ENCODE results near the gene RAB11B. TPM values are rescaled to one million over a fixed set of nuclear protein-coding genes. Genes with fewer than 3 reads are reported as not detected.
"Not testable (repeated sequence)": the region's sequence is repeated elsewhere in the genome, so short reads cannot be mapped to it uniquely, and the experiment has no call there.

Gene RAB11B
- total and polyA plus RNA-seq, 2 experiments from 2014 or later = 10.4 to 84.9 TPM

DNA sequence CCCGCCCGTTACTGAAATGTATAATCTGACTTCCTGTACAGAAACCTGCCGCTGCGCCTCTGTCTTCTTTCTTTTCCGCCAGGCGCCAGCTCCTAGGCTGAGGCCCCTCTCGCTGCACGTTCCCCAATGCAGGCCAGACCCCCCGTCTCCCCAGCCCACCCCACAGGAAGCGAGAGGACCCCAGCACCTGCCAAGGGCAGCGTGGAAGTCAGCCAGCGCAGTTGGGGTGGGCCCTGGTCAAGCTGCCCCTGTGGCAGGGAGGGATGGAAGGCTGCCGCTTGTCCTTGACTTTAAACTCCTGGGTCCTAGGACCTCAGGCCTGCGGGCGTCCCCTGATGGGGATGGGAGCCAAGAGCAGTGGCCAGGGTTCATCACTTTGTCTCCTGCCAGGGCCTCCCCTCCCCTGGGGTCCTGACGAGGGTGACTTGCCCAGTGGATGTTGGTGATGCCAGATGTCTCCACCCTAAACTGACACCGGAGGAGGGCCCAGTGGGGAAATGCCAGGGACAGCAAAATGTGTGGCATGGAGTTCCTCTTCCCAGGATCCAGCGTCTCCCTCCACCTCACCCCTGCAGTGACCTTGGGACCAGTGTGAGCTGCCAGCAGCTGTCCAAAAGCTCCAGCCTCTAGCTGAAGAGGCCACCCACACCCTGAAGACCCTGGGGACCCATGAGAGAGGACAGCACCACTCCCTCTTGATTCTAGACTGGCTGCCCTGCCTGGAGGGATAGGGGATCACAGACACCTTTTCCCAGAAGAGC is 14.4 kb downstream of the RAB11B start:
- H3K9me2 ChIP-seq (ENCODE audit: insufficient read depth) = no peaks in the 10 kb centered on the region
- WGBS, 2 experiments (ENCODE audit: low coverage in 1 of 2, low lambda C conversion rate in 2 of 2, missing lambda C conversion rate in 2 of 2) = 93 to 95% methylated on average over 7 to 18 of the region's 18 CpGs
- H4K20me1 ChIP-seq (ENCODE audit: insufficient read depth) = no peaks in the 10 kb centered on the region
- in situ Hi-C loops (cut with MboI) = no loop called here
- TF ChIP-seq EZH2 (IDR thresholded peaks at IDR 0.05; ENCODE audit: insufficient read depth, poor library complexity, severe bottlenecking) (no peak), EZH2phosphoT487 (IDR thresholded peaks at IDR 0.05; ENCODE audit: insufficient read depth, low read depth) (no peak)
- no peak overlapping the region for H3K9ac ChIP-seq
- H3K4me3 ChIP-seq = no peak overlapping the region
- H2AFZ ChIP-seq = no peak overlapping the region
- H3F3A ChIP-seq (ENCODE audit: insufficient read depth) = no peaks in the 10 kb centered on the region
- H3K27ac ChIP-seq = no peak overlapping the region
- H3K4me1 ChIP-seq (ENCODE audit: insufficient read depth) = no peaks in the 10 kb centered on the region
- no peak for DNase-seq
- H3K27me3 ChIP-seq (replicated peaks; ENCODE audit: insufficient read depth) = no peaks in the 10 kb centered on the region
- H3K4me2 ChIP-seq (ENCODE audit: unreplicated experiment) = no peak overlapping the region
- H3K79me2 ChIP-seq (ENCODE audit: insufficient read depth) = peaks cover 11% of the 10 kb centered on the region; the same call in 1 of the 2 replicates
- no peaks in the 10 kb centered on the region for H3K9me3 ChIP-seq (ENCODE audit: low read depth)
- H3K36me3 ChIP-seq (ENCODE audit: low read depth) = no peaks in the 10 kb centered on the region

DNA sequence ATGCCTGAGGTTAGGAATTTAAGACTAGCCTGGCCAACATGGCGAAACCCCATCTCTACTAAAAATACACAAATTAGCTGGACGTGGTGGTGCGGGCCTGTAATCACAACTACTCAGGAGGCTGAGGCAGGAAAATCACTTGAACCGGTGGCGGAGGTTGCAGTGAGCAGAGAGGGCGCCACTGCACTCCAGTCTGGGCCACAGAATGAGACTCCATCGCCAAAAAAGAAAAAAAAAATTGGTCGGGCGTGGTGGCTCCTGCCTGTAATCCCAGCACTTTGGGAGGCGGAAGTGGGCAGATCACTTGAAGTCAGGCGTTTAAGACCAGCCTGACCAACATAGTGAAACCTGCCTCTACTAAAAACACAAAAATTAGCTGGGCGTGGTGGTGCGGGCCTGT is 20.6 kb downstream of the RAB11B start:
- H3K4me1 ChIP-seq (ENCODE audit: insufficient read depth); H3K4me3 ChIP-seq; H3K9me2 ChIP-seq (ENCODE audit: insufficient read depth); H3K36me3 ChIP-seq (ENCODE audit: low read depth); in situ Hi-C loops (cut with MboI); H3K4me2 ChIP-seq (ENCODE audit: unreplicated experiment); H3K27me3 ChIP-seq (replicated peaks; ENCODE audit: insufficient read depth); H3F3A ChIP-seq (ENCODE audit: insufficient read depth); H3K79me2 ChIP-seq (ENCODE audit: insufficient read depth); H3K9me3 ChIP-seq (ENCODE audit: low read depth); H2AFZ ChIP-seq; H3K27ac ChIP-seq; H4K20me1 ChIP-seq (ENCODE audit: insufficient read depth); DNase-seq; H3K9ac ChIP-seq: not testable (repeated sequence)
- WGBS, 2 experiments (ENCODE audit: low coverage in 1 of 2, low lambda C conversion rate in 2 of 2, missing lambda C conversion rate in 2 of 2) = 87 to 88% methylated on average over 13 of the region's 13 CpGs

DNA sequence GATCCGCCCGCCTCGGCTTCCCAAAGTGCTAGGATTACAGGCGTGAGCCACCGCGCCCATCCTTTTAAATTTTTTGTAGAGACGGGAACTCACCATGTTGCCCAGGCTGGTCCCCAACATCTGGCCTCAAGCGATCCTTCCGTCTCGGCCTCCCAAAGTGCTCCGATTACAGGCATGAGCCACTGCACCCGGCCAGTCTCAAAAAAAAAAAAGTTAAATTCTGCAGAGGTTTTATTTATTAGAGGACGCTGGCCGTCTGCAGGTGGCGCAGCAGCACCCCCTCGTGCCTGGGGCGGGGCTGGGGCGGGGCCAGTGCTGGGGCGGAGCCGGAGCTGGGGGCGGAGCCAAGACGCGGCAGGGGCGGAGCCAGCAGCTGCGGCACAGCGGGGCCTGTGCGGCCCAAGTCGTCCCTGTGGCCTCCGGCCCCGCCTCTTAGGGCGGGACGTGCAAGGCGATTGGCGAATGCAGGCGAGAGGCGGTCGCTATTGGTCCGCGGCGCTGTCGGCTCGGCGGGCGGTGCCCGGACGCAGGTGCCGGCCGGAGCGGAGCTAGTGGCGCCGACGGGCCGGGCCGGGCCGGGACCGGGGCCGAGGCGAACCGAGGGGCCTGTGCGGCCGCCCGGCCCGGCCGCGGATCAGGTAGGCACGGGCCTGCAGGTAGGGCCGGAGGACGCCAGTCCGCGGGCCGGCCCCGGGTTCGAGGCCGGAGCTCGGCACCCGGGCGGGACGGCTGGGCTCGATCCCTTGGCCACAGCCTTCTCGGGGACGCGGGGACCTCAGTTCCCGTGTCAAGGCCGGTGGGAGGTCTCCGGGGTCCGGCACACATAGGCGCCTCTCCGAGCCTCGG is 22.8 kb downstream of the RAB11B start, which contains the start of gene MARCHF2:
TSS of gene MARCHF2 (plus strand) at position 523 of the 846 bp plus-strand sequence. CDS start 8,536 bp downstream, outside the sequence.
- in situ Hi-C loops (cut with MboI) = no loop called here
- Histone ChIP-seq H3K9me2 (ENCODE audit: insufficient read depth) (no peaks in the 10 kb centered on the region), H3K36me3 (ENCODE audit: low read depth) (no peaks in the 10 kb centered on the region), H3K27me3 (replicated peaks; ENCODE audit: insufficient read depth) (no peaks in the 10 kb centered on the region), H3F3A (ENCODE audit: insufficient read depth) (peaks cover 6% of the 10 kb centered on the region; the same call in 1 of the 2 replicates), H3K79me2 (ENCODE audit: insufficient read depth) (no peaks in the 10 kb centered on the region), H3K27ac (no peak within 1 kb of the TSS), H3K9me3 (ENCODE audit: low read depth) (no peaks in the 10 kb centered on the region), H3K4me1 (ENCODE audit: insufficient read depth) (no peaks in the 10 kb centered on the region; the same call in 1 of the 2 replicates), H3K4me2 (ENCODE audit: unreplicated experiment) (peak within 1 kb of the TSS; percentile 86), H4K20me1 (ENCODE audit: insufficient read depth) (no peaks in the 10 kb centered on the region), H3K9ac (peak within 1 kb of the TSS; percentile 68), H3K4me3 (peak within 1 kb of the TSS; percentile 75), H2AFZ (peak within 1 kb of the TSS; percentile 84)
- peak; percentile 99 for DNase-seq
- 12 to 13% methylated on average over 46 to 48 of the region's 89 CpGs for WGBS, 2 experiments (ENCODE audit: low coverage in 1 of 2, low lambda C conversion rate in 2 of 2, missing lambda C conversion rate in 2 of 2)
- no peak for TF ChIP-seq EZH2phosphoT487 (IDR thresholded peaks at IDR 0.05; ENCODE audit: insufficient read depth, low read depth)
- TF ChIP-seq EZH2 (IDR thresholded peaks at IDR 0.05; ENCODE audit: insufficient read depth, poor library complexity, severe bottlenecking) = no peak

DNA sequence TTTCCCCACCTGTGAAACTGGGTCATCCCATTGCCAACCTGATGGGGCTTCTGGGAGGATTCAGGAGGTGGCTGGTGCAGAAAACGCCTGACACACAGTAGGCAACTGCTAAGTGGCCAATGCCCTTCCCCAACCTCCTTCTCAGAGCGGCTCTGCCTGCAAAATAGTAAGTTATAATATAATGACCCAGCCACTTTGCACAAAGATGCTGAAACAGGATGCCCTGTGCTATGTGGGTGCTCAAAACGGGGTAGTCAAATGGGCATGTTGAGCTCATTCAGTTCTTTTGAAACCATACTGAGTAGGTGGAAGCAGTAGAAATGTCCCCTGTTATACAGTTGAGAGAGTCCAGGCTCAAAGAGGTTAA is 23.5 kb downstream of the RAB11B start:
- H3K4me3 ChIP-seq = peak overlapping the region; percentile 75
- no peaks in the 10 kb centered on the region; the same call in 1 of the 2 replicates for H3K4me1 ChIP-seq (ENCODE audit: insufficient read depth)
- H3K27ac ChIP-seq = no peak overlapping the region
- H4K20me1 ChIP-seq (ENCODE audit: insufficient read depth) = no peaks in the 10 kb centered on the region
- peak overlapping the region; percentile 84 for H2AFZ ChIP-seq
- in situ Hi-C loops (cut with MboI) = no loop called here
- H3K4me2 ChIP-seq (ENCODE audit: unreplicated experiment) = peak overlapping the region; percentile 86
- H3K36me3 ChIP-seq (ENCODE audit: low read depth) = no peaks in the 10 kb centered on the region
- DNase-seq = peak; percentile 20
- H3F3A ChIP-seq (ENCODE audit: insufficient read depth) = peaks cover 6% of the 10 kb centered on the region; the same call in 1 of the 2 replicates
- H3K79me2 ChIP-seq (ENCODE audit: insufficient read depth) = no peaks in the 10 kb centered on the region
- no peaks in the 10 kb centered on the region for H3K9me2 ChIP-seq (ENCODE audit: insufficient read depth)
- WGBS, 2 experiments (ENCODE audit: low coverage in 1 of 2, low lambda C conversion rate in 2 of 2, missing lambda C conversion rate in 2 of 2) = 29 to 30% methylated on average over 3 of the region's 3 CpGs
- no peaks in the 10 kb centered on the region for H3K27me3 ChIP-seq (replicated peaks; ENCODE audit: insufficient read depth)
- TF ChIP-seq EZH2 (IDR thresholded peaks at IDR 0.05; ENCODE audit: insufficient read depth, poor library complexity, severe bottlenecking) = no peak
- no peak for TF ChIP-seq EZH2phosphoT487 (IDR thresholded peaks at IDR 0.05; ENCODE audit: insufficient read depth, low read depth)
- peak overlapping the region; percentile 68 for H3K9ac ChIP-seq
- no peaks in the 10 kb centered on the region for H3K9me3 ChIP-seq (ENCODE audit: low read depth)

Data from GM23248 (cell line).